Posterior vena cava (tissue), 2 donors: Measurements from ENCODE around the gene IL1RAPL2. TPM values are rescaled to one million over a fixed set of nuclear protein-coding genes. Genes with fewer than 3 reads are reported as not detected.
"Not testable (repeated sequence)": the region's sequence is repeated elsewhere in the genome, so short reads cannot be mapped to it uniquely, and the experiment has no call there.

Experiments used
- DNase-seq: peaks from one replicate; pipeline ENCODE4 v3.0.0-alpha.2; 2020; ENCODE audit warnings: low spot score
- intact Hi-C, 2 donors: fragments of 100-400 bp; cut with DNase I; formaldehyde crosslinking; loops; one replicate each; pipeline versions ENCODE4 v1.14.1 to v1.14.2; 2022 to 2023
- total RNA-seq, 2 donors: library from RNA; stranded (reverse); fragmentation: NEBNext Ultra II Directional; extraction: Animal tissue kit (Norgen Biotek cat#: 25700); gene quantifications; one replicate each; pipeline ENCODE4 v1.2.1, GENCODE V29; 2021
- donor health status: DM: yes; HTN: yes; CAD: no.
- donor health status: DM: yes; HTN: yes; CAD: no.

The IL1RAPL2 gene
- total RNA-seq, 2 donors from 2014 or later, result 0.10 TPM; not detected in 1

DNA sequence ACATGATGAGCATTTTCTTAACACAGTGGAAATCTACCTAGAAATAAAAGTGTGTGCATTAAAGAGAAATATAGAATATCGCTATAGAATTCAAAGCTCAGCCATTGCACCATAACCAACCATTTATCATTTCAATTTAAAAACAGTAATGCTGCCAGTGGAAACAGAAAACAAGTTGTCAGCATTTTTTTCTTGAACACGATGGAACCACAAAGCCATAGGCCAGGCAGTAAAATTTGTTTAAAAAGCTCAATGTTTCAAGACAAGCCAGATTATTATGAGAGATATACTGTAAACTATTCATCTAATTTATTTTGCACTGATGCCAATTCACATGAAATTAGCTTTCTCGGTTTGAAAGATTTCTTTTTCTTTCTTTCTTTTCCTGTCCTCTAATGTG is 1209.7 kb downstream of the IL1RAPL2 start:
- DNase-seq, result no peak
- intact Hi-C loops, result no loop called here

DNA sequence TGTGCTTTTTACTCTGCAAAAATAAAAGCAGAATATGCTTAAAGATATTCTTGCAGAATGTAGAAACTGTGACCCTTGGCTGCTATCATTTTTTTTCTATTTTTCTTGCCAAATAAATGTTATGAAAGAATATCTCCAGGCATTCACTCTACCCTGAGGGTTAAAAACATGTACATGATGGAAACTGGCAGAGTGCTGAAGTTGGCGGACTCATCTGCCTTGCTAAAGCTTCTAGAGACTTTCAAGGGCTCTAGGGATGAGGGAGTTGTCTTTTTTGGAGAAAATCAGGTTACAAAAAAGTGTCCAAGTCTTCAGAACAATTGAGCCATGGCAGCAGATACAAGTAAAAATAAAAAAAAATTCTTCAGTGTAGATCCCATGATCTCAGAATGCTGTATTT is 1215.8 kb downstream of the IL1RAPL2 start:
- DNase-seq, result no peak
- intact Hi-C loops, result no loop called here

DNA sequence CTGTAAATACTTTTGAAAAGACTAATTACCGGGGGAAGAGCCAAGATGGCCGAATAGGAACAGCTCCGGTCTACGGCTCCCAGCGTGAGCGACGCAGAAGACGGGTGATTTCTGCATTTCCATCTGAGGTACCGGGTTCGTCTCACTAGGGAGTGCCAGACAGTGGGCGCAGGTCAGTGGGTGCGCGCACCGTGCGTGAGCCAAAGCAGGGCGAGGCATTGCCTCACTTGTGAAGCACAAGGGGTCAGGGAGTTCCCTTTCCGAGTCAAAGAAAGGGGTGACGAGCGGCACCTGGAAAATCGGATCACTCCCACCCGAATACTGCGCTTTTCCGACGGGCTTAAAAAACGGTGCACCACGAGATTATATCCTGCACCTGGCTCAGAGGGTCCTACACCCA is 1230.9 kb downstream of the IL1RAPL2 start:
- DNase-seq, intact Hi-C loops: not testable (repeated sequence)

DNA sequence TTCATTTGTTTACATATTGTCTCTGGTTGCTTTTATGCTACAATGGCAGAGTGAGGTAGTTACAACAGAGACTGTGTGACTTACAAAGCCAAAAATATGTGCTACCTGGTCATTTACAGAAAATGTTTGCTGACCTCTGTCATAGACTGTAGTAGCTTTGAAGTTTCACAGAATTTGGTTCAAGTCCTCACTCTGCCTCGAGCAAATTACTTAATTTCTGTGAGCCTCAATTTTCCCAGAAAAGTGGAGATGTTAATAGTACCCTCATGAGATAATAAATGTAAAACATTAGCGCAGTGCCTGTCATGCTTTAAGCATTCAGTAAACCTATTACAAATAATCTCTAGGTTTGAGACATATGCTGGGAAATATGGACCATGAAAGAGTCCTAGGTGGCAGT is 1237.9 kb downstream of the IL1RAPL2 start:
- intact Hi-C loops, result no loop called here
- DNase-seq, result no peak

- intact Hi-C loops, result not testable (repeated sequence)
Observed at GRCh38 chrX:105805655-105806054, 1239.7 kb downstream of the IL1RAPL2 start.

DNA sequence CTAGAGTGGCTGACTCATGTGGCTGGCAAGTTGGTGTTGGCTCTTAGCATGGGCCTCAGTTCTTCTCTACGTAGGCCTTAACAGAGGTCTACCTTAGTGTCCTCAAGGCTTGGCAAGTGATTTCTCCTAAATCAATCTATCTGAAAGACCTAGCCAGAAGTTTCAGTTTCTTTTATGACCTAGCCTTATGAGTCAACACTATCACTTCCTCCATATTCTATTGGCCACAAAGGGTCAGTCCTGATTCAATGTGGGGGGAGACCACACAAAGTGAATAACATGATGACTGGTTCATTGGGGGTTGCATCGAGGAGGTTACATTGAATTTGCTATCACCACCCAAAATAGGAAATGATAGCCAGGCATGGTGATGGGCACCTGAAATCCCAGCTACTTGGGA is 1250.5 kb downstream of the IL1RAPL2 start:
- intact Hi-C loops, result no loop called here
- no peak for DNase-seq

More at GRCh38 chrX:105805655-105806054, 1239.7 kb downstream of the IL1RAPL2 start:
- DNase-seq, result not testable (repeated sequence)
